Keratinocyte (primary cell): ENCODE data around the gene BICDL1. TPM values are rescaled to one million over a fixed set of nuclear protein-coding genes. Genes with fewer than 3 reads are reported as not detected.

Experiments
- DNase-seq: peaks from one replicate; pipeline ENCODE4 v3.0.0-alpha.2; 2011; ENCODE audit warnings: low read depth, missing footprints, low spot score
- FAIRE-seq: peaks from 2 replicates; lab custom pipeline; 2011; peaks lifted over from hg19 to GRCh38; lab: Jason Lieb, UNC
- H2AFZ ChIP-seq: 2 replicates; pipeline ENCODE4 v1.6.0; 2012; ENCODE audit warnings: low read length, control low read depth, inconsistent platforms; ENCODE audit not compliant: control insufficient read depth
- H3K27ac ChIP-seq: 2 replicates; pipeline ENCODE4 v1.5.1; 2011; ENCODE audit warnings: low read length; ENCODE audit not compliant: control insufficient read depth, insufficient read depth
- H3K27me3 ChIP-seq: 3 replicates; pipeline ENCODE4 v1.6.0; 2011; ENCODE audit warnings: low read length; ENCODE audit not compliant: control insufficient read depth, insufficient read depth; ENCODE audit errors: extremely low read depth
- H3K36me3 ChIP-seq, 2 experiments: 2 replicates in 1 of 2; 3 replicates in 1 of 2; pipeline ENCODE4 v1.5.1; 2011; ENCODE audit warnings: low read length in 2 of 2, mild to moderate bottlenecking in 1 of 2; ENCODE audit not compliant: control insufficient read depth in 2 of 2, insufficient read depth in 2 of 2; ENCODE audit errors: extremely low read depth in 1 of 2
- H3K4me1 ChIP-seq: 3 replicates; pipeline ENCODE4 v1.5.1; 2011; ENCODE audit warnings: low read length; ENCODE audit not compliant: control insufficient read depth, insufficient read depth; ENCODE audit errors: extremely low read depth
- H3K4me2 ChIP-seq: 3 replicates; pipeline ENCODE4 v1.6.0; 2011; ENCODE audit warnings: low read depth, low read length; ENCODE audit not compliant: control insufficient read depth, insufficient read depth; ENCODE audit errors: extremely low read depth
- H3K4me3 ChIP-seq, 3 experiments: fragments of 200-600 bp in 1 of 3; sonication (generic) in 1 of 3; 2 replicates in 2 of 3; 3 replicates in 1 of 3; pipeline ENCODE4 v1.5.1; 2011 to 2016; ENCODE audit warnings: low read length in 3 of 3, mild to moderate bottlenecking in 3 of 3, control low read depth in 2 of 3, inconsistent platforms in 1 of 3, low read depth in 1 of 3, mixed read lengths in 1 of 3, mixed run types in 1 of 3, moderate library complexity in 1 of 3; ENCODE audit not compliant: control insufficient read depth in 2 of 3, insufficient read depth in 2 of 3; ENCODE audit errors: extremely low read depth in 1 of 3
- H3K79me2 ChIP-seq: 2 replicates; pipeline ENCODE4 v1.6.0; 2012; ENCODE audit warnings: low read length; ENCODE audit not compliant: control insufficient read depth, insufficient read depth
- H3K9ac ChIP-seq: 3 replicates; pipeline ENCODE4 v1.6.0; 2011; ENCODE audit warnings: low read length; ENCODE audit not compliant: control insufficient read depth, insufficient read depth; ENCODE audit errors: extremely low read depth
- H3K9me1 ChIP-seq: 3 replicates; pipeline ENCODE4 v1.6.0; 2011; ENCODE audit warnings: low read length; ENCODE audit not compliant: control insufficient read depth, insufficient read depth; ENCODE audit errors: extremely low read depth
- H3K9me3 ChIP-seq: 2 replicates; pipeline ENCODE4 v1.5.1; 2012; ENCODE audit warnings: low read depth, low read length; ENCODE audit not compliant: control insufficient read depth
- H4K20me1 ChIP-seq: 3 replicates; pipeline ENCODE4 v1.6.0; 2011; ENCODE audit warnings: low read length; ENCODE audit not compliant: control insufficient read depth, insufficient read depth; ENCODE audit errors: extremely low read depth
- EZH2 ChIP-seq: IDR thresholded peaks from one replicate; pipeline ENCODE4 v1.6.1; 2012; ENCODE audit warnings: inconsistent platforms, mild to moderate bottlenecking, low read length, moderate library complexity
- dilution Hi-C: fragments of 300-500 bp; cut with MboI; formaldehyde crosslinking; loops from one replicate; pipeline ENCODE4 v1.7.0; 2020; ENCODE audit warnings: low sequenced_read_pairs; ENCODE audit not compliant: extremely low pct_ligation_motif_present
- polyA plus RNA-seq, 5 experiments: library from polyadenylated mRNA; depleted of rRNA in 3 of 5; stranded (reverse) in 3 of 5; stranded (forward) in 1 of 5; unstranded in 1 of 5; fragments of >200 nt; gene quantifications; 1 replicate in 1 of 5; 2 replicates in 3 of 5; 3 replicates in 1 of 5; pipeline versions ENCODE4 v1.2.1 to v1.2.3, GENCODE V29; 2011 to 2012; ENCODE audit warnings: missing spikeins in 2 of 5, low read depth in 1 of 5, low replicate concordance in 1 of 5
- TF ChIP-seq, protein P1 (sequence below), 3 experiments: IDR thresholded peaks in 1 of 3; conservative IDR thresholded peaks in 1 of 3; optimal IDR thresholded peaks in 1 of 3; 2 replicates in 2 of 3; 3 replicates in 1 of 3; pipeline versions ENCODE3 to v1.5.1; 2011; ENCODE audit warnings: low read length in 3 of 3, mild to moderate bottlenecking in 3 of 3, moderate library complexity in 2 of 3, control low read depth in 1 of 3, inconsistent platforms in 1 of 3; ENCODE audit not compliant: insufficient read depth in 2 of 3; ENCODE audit errors: extremely low read depth in 1 of 3

The BICDL1 gene
- polyA plus RNA-seq, 1 donor (not counting 4 experiments of a cell fraction or from before 2014, with no cell fraction given): 6.4 TPM

- Histone ChIP-seq H3K4me3 (no peak overlapping the region), H3K27ac (no peak overlapping the region), H3K9me3 (no peaks in the 10 kb centered on the region), H3K36me3 (no peaks in the 10 kb centered on the region), H3K4me2 (no peak overlapping the region), H4K20me1 (no peaks in the 10 kb centered on the region), H3K9me1 (no peaks in the 10 kb centered on the region), H3K79me2 (no peaks in the 10 kb centered on the region), H3K9ac (no peak overlapping the region), H3K4me1 (no peaks in the 10 kb centered on the region), H3K27me3 (no peaks in the 10 kb centered on the region), H2AFZ (no peak overlapping the region)
- dilution Hi-C loops: no loop called here
- TF ChIP-seq EZH2: no peak
- TF ChIP-seq, protein P1, sequence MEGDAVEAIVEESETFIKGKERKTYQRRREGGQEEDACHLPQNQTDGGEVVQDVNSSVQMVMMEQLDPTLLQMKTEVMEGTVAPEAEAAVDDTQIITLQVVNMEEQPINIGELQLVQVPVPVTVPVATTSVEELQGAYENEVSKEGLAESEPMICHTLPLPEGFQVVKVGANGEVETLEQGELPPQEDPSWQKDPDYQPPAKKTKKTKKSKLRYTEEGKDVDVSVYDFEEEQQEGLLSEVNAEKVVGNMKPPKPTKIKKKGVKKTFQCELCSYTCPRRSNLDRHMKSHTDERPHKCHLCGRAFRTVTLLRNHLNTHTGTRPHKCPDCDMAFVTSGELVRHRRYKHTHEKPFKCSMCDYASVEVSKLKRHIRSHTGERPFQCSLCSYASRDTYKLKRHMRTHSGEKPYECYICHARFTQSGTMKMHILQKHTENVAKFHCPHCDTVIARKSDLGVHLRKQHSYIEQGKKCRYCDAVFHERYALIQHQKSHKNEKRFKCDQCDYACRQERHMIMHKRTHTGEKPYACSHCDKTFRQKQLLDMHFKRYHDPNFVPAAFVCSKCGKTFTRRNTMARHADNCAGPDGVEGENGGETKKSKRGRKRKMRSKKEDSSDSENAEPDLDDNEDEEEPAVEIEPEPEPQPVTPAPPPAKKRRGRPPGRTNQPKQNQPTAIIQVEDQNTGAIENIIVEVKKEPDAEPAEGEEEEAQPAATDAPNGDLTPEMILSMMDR (optimal IDR thresholded peaks at IDR 0.05 in 1 of 3, IDR thresholded peaks at IDR 0.05 in 1 of 3, conservative IDR thresholded peaks at IDR 0.05 in 1 of 3; ENCODE audit: extremely low read depth in 1 of 3, insufficient read depth in 2 of 3, low read length in 3 of 3): no peak
- no peak for DNase-seq
- no peak for FAIRE-seq
Observed at GRCh38 chr12:119949145-119949544, 39.9 kb upstream of the BICDL1 start.

DNA sequence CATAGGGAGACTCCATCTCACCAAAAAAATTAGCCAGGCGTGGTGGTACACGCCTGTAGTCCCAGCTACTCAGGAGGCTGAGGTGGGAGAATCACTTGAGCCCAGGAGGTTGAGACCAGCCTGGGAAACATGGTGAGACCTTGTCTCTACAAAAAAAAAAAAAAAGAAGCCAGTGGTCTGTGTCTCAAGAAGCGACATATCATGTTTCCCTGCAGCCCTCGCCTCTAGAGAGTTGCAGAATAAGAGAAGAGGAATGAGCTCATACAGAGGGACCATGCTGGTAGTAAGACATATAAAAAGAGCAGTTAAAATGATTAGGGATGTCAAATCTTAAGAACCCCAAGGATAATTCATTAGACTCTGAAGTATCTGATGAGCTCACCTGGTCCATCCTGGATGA, 39.4 kb upstream of the BICDL1 start:
- no peak for FAIRE-seq
- H3K27me3 ChIP-seq: no peaks in the 10 kb centered on the region
- H3K27ac ChIP-seq: no peak overlapping the region
- no peak for DNase-seq
- no peaks in the 10 kb centered on the region for H3K9me1 ChIP-seq
- no peaks in the 10 kb centered on the region for H3K9me3 ChIP-seq
- no peak overlapping the region for H2AFZ ChIP-seq
- H3K4me2 ChIP-seq: no peak overlapping the region
- no peaks in the 10 kb centered on the region for H3K79me2 ChIP-seq
- H3K9ac ChIP-seq: no peak overlapping the region
- dilution Hi-C loops: no loop called here
- no peaks in the 10 kb centered on the region for H4K20me1 ChIP-seq
- TF ChIP-seq, protein P1 (optimal IDR thresholded peaks at IDR 0.05 in 1 of 3, IDR thresholded peaks at IDR 0.05 in 1 of 3, conservative IDR thresholded peaks at IDR 0.05 in 1 of 3; ENCODE audit: extremely low read depth in 1 of 3, insufficient read depth in 2 of 3, low read length in 3 of 3): no peak
- TF ChIP-seq EZH2: no peak
- no peak overlapping the region for H3K4me3 ChIP-seq
- no peaks in the 10 kb centered on the region for H3K4me1 ChIP-seq
- no peaks in the 10 kb centered on the region for H3K36me3 ChIP-seq
